Epithelial cell of esophagus (primary cell): Measurements from ENCODE around the gene TRNT1.

Experiments used
- DNase-seq: peaks from one replicate; pipeline ENCODE4 v3.0.0; 2010; ENCODE audit warnings: low read depth
- H3K4me3 ChIP-seq: 2 replicates; pipeline ENCODE4 v1.5.1; 2011; ENCODE audit warnings: mild to moderate bottlenecking, low read length, control low read depth
- TF ChIP-seq, protein P1 (sequence below): IDR thresholded peaks from 2 replicates; pipeline ENCODE4 v1.5.1; 2011; ENCODE audit warnings: low read depth, mild to moderate bottlenecking, low read length, control low read depth, inconsistent platforms; ENCODE audit not compliant: insufficient read depth; ENCODE audit errors: missing control alignments

Gene TRNT1

DNA sequence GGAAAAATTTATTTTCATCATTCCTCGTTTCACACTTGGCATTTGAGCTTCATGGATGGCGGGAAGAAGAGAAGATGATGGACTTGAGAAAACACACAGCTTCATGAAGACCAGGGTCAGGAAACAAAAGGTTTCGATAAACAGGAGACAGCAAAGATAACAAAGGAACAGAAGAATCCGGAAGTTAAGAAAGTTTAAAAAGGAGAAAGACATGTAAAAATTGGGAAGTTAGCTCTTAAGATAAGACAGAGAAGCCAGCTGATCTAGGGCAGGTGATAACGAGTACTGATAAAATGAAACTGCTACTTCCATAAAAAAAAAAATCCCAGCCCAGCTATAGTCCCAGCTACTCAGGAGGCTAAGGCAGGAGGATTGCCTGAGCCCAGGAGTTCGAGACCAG lies 40.5 kb upstream of the TRNT1 start:
- H3K4me3 ChIP-seq = no peak overlapping the region
- DNase-seq = no peak
- TF ChIP-seq, protein P1, sequence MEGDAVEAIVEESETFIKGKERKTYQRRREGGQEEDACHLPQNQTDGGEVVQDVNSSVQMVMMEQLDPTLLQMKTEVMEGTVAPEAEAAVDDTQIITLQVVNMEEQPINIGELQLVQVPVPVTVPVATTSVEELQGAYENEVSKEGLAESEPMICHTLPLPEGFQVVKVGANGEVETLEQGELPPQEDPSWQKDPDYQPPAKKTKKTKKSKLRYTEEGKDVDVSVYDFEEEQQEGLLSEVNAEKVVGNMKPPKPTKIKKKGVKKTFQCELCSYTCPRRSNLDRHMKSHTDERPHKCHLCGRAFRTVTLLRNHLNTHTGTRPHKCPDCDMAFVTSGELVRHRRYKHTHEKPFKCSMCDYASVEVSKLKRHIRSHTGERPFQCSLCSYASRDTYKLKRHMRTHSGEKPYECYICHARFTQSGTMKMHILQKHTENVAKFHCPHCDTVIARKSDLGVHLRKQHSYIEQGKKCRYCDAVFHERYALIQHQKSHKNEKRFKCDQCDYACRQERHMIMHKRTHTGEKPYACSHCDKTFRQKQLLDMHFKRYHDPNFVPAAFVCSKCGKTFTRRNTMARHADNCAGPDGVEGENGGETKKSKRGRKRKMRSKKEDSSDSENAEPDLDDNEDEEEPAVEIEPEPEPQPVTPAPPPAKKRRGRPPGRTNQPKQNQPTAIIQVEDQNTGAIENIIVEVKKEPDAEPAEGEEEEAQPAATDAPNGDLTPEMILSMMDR = no peak

DNA sequence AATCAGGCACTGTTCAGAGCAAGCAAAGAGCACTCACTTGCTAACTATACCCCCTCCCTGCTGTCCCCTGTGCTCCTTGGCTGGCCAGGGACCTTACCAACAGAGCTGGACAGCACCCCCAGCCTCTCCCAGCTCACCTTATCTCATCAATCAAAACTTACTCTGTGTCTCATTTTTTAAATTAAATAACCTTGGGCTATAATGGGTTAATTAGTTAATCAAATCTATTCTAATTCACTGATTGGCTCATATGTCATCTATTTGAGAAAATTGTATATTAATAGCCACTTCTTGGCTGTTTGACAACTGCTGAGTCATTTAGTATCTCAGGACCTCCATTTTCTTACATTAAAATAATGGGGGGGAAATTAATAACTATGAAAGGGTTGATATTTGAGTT lies 39.5 kb upstream of the TRNT1 start:
- no peak for DNase-seq
- TF ChIP-seq, protein P1 = no peak

DNA sequence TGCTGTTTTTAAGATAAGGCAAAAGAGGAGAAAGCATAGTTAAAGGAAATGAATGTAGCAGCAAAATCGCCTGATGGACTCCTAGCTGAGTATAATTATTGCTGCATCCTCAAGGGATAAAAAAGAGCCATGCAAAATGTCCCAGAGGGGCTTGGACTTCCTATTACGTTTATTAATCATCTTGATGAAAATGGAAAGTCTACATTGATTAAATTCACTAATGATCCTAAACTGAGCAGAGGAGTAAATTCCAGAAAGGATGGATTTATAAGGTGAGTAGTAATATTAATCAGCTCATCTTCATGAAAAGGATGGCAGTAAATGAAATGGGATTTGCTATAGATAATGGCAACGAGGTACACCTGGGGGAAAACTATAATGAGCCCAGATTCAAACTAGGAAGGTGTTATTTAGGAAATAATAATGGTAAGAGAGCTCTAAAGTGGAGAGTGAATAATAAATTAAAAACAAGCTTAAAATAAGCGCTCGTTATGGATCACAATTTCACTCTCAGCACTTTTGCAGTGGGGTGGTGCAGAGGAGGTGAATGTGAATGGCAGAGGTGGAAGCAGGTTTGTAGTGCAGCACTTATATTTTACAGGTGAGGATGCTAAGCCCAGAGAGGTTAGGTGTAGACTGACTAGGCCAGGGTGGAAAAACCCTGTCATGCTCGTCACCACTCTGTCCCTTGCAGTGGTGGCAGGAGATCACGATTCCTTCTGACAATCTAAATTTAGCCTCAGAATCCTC lies 38.8 kb upstream of the TRNT1 start:
- H3K4me3 ChIP-seq = no peak overlapping the region
- TF ChIP-seq, protein P1 = no peak
- DNase-seq = no peak

More for the DNA sequence above, 39.5 kb upstream of the TRNT1 start:
- H3K4me3 ChIP-seq = no peak overlapping the region

DNA sequence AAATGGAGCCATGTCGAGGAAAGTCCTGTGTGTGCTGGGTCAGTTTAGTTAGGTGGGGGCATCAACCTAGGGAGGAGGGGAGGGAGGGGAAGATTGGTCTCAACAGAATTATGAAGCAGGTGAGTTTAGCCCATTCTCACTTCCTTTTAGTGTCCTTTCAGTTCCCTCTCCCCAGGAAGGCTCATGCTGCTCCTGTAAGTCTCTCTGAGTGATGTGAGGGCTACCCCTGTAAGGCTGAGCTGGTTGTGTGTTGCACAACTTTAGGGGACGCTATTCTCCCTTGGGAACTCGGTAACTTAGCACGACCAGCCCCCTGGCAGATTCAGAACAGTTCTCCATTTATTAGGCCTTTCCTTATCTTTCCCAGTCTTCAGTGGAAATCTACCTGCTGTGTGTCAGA lies 37.7 kb upstream of the TRNT1 start:
- TF ChIP-seq, protein P1 = no peak
- no peak for DNase-seq
- H3K4me3 ChIP-seq = no peak overlapping the region

DNA sequence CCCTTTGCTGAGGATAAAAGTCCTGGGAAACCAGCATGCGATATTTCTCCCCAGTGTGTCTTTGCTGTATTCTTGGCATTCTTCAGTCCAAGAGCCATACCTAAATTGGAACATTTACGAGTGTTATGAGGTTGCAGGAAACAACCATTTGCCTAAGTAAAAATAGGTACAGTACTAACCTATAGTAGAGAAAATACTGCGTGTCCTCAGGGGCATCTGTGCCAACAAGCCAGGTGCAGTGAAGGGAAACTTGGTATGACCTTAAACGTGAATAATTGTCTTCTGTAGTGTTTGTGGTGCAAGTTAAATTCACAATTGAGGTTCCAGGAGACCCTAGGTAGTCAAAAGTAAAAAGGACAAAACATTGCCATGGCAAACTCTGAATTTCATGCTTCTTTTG lies 28.8 kb upstream of the TRNT1 start:
- H3K4me3 ChIP-seq = no peak overlapping the region
- TF ChIP-seq, protein P1 = no peak
- no peak for DNase-seq

DNA sequence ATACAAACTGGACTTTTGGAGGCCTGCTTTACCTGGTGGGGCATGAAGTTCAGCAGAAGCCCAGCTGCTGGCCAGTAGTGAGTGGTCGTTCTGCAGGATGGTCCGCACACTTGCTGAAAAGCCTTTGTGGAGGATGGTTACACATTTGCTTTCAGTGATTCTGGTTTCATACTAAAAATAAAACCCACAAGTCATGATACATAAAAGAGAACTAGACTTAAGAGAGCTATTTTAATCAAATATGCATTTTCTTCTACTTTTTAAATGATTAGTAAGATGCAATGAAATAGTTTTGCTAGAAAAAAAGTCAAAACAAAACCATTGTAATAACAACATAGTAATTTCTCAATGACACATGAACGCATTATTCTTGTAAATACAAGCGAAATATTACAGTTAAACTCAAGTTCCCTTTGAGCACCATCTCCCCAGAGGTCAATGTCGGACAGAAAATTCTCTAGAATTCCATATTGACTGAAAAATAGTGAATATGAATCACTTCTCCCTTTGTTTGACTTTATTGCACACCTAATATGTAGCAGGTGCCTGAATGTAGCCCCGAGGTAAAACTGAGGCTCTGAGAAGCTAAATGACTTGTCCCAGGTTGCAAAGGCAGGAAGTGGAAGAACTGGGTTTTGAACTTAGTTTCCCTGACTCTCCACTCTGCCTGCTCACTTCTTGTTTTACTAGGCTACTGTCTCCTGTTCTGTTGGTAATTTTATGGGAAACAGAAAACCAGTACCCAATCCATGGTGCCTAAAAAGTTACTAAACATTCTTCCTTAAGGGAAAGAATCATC lies 24.9 kb upstream of the TRNT1 start:
- no peak overlapping the region for H3K4me3 ChIP-seq
- no peak for DNase-seq
- TF ChIP-seq, protein P1 = no peak
